ENCODE results near the gene SLC25A34.

SLC25A34 gene

GRCh38 chr1:15750924-15751323 lies 14.9 kb downstream of the SLC25A34 start:
- no peak for DNase-seq

- no peak for DNase-seq
These were observed 15.7 kb downstream of the SLC25A34 start for GRCh38 chr1:15751717-15752116.

- no peak for DNase-seq
These were observed 17.7 kb downstream of the SLC25A34 start for GRCh38 chr1:15753776-15754175.

GRCh38 chr1:15755021-15755645 lies 19.1 kb downstream of the SLC25A34 start:
- DNase-seq = no peak

DNA sequence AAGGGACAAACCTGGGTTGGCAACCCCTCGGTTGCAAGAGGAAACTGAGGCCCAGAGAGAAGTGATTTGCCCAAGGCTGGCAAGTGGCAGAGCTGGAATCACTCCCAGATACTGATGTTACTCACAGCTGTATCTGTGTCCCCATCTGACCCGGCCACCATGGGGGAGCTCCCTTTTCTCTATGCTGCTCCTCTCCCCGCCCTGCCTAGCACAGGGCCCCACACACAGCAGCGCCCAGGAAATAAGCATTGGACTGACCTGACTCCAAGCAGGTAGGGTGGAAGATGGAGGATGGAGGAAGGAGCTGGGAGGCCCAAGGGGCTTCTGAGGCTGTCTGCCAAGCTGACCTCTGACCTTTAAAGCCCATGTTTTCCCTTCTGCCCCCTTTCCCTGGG lies 19.6 kb downstream of the SLC25A34 start:
- DNase-seq = no peak

DNA sequence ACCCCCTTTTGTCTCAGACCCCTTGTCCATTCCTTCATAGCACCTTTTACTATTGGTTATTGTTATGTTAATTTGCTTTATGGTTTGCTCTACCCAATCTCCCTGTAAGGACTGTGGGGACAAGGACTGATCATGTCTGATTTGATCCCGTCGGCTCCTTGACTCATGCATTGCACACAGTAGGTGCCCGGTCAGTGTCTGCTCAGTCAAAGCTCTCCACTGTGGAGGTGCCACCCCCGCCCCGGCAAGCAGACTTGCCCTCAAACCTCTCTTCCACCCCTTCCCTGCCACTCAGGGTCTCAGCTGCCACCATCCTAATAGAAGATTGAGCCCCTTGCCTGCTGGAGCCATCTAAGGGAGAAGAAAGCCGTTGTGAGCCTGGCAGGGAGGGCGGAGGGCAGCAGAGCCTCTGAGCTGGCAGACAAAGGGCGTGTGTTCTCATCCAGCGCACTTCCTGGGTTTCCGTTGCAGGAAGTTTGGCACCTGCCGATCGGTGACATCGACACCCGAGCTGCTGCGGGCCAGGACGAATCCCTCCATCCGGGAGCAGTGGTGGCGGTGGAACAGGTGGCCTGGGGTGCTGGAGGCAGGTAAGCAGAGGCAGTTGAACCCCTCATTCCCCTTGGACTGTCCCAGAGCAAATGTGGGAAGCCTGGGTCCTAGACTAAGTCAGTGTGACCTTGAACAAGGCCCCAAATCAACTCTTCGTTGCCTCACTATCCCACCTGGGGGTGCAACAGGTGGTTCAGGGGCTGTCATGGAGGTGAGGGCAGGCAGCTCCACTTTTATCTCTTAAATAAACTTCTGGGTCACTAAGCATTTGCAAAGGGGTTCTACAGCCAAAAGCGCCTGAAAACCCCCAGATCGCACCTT lies 20.3 kb downstream of the SLC25A34 start:
- DNase-seq = peak in 3 of 56 donors; percentile 18 to 34 (median 26)

DNA sequence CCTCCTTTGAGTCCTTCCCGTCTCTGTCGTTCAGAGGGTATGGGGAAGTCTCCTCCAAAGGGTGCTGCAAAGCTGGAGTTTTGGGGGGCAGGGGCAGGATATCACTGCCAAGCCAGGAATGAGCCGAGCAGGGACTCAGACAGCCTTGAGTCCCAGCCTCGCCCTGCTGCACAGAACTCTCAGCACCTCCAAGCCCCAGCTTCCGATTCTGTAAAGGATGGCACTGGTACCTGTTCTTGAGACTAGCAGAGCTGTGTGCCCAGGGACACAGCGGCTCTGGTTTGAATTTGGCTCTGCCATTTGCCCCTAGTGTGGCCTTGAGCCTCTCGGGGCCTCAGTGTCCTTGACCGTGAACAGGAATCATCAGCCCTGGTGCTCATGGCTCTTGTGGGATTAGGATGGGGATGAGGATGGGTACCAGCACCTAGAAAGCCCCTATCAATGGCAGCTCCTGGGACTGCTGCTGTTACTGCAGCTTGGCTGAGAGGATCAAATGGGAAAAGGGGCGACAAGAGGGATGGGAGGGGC lies 21.0 kb downstream of the SLC25A34 start:
- no peak for DNase-seq

DNA sequence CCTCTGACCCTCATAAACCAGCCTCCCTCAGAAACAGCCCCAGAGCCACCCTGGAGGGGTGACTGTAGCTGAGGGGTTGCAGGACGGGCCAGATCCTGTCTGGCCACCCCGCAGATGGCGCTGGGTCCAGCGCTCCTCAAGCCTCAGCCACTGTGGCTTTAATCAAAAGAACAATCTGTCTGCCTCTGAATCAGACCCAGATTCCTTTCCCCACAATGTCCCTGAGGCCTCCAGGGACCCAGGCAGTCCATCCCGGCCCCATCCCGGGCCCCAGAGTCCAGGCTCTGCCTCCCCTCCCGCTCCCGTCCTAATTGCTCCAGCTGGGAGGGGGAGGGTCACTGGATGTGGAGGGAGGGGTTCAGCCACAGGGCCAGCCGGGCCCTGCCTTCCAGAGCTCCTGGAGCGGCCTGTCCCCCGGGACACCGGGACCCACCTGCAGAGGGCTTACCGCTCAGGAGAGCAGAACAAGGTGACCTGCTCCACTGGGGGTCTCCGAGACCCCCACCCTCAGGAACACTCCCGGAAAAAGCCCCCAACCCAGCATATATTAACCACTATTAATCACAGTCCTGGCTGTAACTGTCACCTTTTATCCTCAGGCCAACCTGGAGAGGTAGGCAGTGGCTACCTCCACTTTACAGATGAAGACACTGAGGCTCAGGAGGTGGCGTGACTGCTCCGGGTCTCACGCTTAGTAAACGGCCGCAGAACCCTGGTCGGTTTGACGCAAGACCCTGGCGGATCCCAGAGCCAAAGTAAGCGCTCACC lies 21.7 kb downstream of the SLC25A34 start:
- DNase-seq = no peak

DNA sequence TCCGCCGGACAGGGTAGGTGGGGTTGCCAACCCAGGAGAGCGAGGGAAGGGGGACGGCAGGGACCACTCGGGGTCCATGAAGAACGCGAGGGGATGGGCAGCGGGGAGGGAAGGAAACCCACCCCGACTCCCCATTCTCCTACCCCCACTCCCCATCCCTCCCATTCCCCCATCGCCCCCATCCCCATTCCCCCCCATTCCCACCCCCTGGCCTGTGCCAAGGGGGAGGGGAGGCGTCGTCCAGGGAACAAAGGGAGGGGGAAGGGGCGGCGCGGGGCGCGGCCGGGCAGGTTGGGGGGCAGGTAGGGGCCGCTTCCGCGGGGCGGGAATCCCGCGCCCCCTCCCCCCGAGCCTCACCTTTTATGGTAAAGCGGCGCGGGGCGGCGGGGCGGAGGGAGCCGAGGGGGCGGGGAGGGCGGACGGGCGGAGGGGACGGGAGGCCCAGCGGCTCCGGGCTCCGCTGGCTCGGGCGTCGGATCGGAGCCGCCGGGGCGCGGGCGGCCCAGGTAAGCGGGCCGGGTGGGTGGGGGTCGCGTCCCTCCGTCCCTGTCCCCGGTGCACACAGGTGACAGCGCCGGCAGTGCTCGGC lies 22.4 kb downstream of the SLC25A34 start, which contains the start of gene FBLIM1:
Gene FBLIM1, plus strand, starts transcription at position 453 of the 589 bp plus-strand sequence. CDS start 6,189 bp downstream, outside the sequence.
- no peak for DNase-seq

- DNase-seq = no peak
These were observed 23.0 kb downstream of the SLC25A34 start for GRCh38 chr1:15758953-15759661.

DNA sequence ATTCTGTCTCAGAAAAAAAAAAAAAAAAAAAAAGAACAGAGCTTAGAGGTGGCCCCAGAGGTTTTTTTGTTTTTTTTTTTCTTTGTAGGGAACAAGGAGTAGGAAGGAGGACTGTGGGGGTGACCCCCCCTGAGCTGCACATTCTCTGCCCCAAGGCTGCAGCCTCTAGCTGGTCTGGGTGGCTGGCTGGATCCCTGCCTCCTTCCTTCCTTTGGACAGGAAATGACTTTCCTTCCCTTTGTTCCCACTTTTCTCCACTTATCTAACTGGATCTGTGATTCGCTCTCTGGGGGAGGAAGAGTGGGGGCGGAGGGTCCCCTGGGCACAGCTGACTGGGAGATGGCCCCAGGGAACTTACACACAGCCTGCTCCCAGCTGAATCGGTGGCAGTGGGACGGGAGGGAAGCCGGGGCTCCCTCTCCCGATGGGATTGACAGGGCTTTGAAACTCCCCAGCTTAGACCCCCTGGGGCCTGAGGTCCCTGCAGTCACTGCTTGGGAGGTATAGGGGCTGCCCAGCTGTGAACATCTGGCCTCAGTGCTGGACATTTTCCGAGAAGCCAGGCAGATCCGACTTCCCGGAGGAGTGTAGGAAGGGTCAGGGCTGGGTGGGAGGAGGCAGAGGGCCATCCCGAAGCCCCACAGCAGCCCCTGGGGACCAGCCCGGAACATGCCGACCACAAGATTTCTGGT lies 24.6 kb downstream of the SLC25A34 start:
- DNase-seq = no peak

- no peak for DNase-seq
These were observed 25.5 kb downstream of the SLC25A34 start for GRCh38 chr1:15761366-15762128.

DNA sequence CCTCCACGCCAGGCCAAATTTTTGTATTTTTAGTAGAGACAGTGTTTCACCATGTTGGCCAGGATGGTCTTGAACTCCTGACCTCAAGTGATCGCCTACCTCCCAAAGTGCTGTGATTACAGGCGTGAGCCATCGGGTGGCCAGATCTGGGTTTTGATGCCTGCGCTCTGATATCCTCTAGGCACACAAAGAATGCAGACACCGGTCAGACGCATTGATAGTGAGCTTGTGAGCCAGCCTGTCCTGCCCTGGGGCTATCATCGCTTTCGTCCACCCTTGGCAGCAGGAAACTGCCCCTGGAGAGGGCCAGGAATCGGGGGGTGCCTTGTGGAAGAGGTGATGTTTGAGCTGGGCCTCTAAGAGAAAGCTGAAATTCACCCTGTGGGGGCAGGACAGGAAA lies 26.5 kb downstream of the SLC25A34 start:
- DNase-seq = no peak

DNA sequence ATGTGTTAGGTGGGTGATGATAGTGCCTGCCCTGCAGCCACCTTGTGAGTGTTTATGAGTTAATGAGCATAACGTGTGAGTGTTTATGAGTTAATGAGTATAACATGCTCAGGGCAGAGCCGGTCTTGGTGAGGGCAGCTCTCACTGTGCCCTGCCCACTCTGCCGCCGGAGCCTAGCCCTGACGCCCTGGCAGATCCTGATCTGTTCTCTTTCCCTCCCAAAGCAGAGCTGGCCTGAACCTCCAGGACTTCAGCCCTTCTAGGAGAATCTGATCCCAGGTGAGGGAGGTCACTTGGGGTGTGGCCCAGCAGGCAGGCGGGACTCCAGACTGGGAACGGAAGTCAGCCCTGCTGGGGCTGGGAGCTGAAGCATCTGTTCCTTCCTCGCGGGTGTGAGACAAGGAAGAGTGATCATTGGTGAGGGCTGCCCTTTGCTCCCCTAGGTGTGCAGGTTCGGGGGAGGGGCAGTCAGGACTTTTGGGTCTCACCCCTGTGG lies 28.3 kb downstream of the SLC25A34 start:
- no peak for DNase-seq

- no peak for DNase-seq
These were observed 28.8 kb downstream of the SLC25A34 start for GRCh38 chr1:15764890-15765289.

DNA sequence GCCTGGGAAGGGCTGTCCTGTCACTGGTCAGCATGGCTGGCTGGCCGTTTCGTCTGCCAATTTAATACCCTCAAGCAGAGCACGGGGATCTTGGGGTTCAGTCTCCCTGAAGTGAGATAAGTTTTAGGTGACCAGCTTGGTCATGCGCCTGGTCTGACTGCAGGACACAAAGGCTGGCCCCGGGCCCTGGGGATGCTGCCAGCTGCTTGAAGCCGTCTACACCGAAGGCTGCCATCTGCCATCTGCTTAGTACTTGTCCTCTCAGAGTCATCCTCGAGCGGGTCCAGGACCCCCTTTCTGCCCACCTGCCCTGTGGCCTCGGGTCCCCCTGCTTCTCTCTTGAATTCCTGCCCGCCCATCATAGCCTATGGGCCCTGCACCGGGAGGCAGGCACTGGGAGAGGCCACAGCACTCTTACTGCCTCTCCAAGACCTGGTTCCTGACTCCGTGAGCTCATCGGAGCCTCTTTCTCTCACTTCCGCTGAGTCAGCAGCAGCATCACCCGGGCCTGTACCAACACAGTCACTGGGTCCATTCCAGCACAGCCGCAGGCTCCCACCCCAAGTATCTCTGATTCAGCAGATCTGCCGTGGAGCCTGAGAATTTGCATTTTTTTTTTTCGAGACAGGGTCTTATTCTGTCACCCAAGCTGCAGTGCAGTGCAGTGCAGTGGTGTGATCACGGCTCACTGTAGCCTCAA lies 29.6 kb downstream of the SLC25A34 start:
- peak in 3 of 56 donors; percentile 4 to 33 (median 15) for DNase-seq

- DNase-seq = no peak
These were observed 31.9 kb downstream of the SLC25A34 start for GRCh38 chr1:15767941-15768340.

DNA sequence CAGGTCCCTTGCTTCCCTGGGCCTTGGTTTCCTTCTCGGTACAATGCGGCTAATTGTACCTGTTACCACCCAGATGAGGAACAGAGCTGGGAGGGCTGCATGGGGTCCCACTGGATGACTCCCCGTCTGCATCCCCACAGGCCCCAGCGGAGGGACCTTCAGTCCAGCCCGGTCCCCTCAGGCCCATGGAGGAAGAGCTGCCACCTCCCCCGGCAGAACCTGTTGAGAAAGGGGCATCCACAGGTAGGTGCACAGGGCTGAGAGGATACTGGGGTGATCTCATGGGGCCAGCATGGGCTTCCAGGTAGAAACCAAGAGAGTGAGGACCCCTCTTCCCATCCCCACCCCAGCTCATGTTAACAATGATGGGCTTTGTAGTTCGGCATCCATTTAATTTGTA lies 32.3 kb downstream of the SLC25A34 start:
- no peak for DNase-seq

Data from nucleus accumbens (tissue), 56 donors.